DOHH2 (cell line): ENCODE results near the gene CCNL2.

Experiments used
- EZH2phosphoT487 ChIP-seq: fragments of 200-600 bp; sonication (generic); IDR thresholded peaks from 2 replicates; pipeline ENCODE4 v1.6.1; 2017; ENCODE audit warnings: borderline replicate concordance, mild to moderate bottlenecking, antibody characterized with exemption, low read length, moderate library complexity, mixed read lengths
- TF ChIP-seq, protein P1 (sequence below): fragments of 200-600 bp; sonication (generic); IDR thresholded peaks from one replicate; pipeline ENCODE4 v1.5.1; 2014; ENCODE audit warnings: antibody characterized with exemption, mild to moderate bottlenecking, low read depth, low read length; ENCODE audit not compliant: poor library complexity, severe bottlenecking

DNA sequence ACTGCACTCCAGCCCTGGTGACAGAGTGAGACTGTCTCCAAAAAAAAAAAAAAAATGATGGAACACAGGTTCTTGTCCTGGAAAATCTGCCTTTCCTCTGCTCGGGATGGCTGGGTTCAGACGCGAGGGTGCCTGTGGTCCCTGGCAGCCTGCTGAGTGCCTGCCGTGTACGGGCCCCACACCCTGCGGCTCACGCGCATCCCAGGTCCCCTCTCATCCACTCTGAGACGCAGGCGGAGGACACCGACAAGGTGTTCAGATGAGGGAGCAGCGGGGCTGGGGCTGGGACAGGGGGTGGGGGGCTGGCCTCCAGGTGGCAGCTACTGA is 26.3 kb upstream of the CCNL2 start:
- TF ChIP-seq, protein P1, sequence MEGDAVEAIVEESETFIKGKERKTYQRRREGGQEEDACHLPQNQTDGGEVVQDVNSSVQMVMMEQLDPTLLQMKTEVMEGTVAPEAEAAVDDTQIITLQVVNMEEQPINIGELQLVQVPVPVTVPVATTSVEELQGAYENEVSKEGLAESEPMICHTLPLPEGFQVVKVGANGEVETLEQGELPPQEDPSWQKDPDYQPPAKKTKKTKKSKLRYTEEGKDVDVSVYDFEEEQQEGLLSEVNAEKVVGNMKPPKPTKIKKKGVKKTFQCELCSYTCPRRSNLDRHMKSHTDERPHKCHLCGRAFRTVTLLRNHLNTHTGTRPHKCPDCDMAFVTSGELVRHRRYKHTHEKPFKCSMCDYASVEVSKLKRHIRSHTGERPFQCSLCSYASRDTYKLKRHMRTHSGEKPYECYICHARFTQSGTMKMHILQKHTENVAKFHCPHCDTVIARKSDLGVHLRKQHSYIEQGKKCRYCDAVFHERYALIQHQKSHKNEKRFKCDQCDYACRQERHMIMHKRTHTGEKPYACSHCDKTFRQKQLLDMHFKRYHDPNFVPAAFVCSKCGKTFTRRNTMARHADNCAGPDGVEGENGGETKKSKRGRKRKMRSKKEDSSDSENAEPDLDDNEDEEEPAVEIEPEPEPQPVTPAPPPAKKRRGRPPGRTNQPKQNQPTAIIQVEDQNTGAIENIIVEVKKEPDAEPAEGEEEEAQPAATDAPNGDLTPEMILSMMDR = no peak
- TF ChIP-seq EZH2phosphoT487 = no peak
